Measurements from ENCODE around the gene ETV6.

ETV6 gene

DNA sequence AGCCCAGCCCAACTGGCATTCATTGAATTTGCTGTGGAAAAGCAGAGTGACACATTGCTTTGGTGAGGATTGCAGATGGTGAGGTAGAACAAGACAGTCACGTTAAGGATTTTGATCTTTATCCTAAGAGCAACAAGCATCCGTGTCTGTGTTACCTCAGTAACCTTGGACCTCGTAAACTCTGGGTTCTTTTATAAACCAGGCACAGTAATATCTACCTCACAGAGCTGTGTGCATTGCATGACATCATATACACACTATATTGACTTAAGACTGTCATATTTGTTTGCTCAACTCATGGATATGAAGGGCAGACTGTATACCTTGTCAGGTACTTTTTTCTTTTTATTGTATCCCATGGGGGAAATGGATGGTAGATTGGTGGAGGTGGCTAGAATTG, 156.2 kb downstream of the ETV6 start:
- DNase-seq (ENCODE audit: low spot score): no peak

DNA sequence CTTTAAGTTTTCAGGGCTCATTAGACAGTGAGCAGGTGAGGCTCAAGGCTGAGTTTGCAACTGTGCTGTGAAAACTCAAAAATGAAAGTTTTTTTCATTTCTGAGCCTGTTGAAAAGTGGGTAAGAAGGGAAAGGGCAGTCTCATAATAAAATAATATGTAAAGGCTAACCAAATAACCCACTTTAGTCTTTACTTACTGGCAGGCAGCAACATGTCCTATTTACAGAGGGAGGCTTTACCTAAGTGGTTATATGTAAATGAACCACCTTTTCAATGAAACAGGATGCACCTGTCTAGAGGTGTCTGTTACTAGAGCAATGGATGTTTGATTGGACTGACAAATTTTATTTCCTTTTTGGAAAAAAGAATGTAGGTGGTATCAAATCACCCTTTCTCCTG, 158.0 kb downstream of the ETV6 start:
- no peak for DNase-seq (ENCODE audit: low spot score)

- DNase-seq (ENCODE audit: low spot score): no peak
These were observed 159.5 kb downstream of the ETV6 start for GRCh38 chr12:11808931-11809330.

DNA sequence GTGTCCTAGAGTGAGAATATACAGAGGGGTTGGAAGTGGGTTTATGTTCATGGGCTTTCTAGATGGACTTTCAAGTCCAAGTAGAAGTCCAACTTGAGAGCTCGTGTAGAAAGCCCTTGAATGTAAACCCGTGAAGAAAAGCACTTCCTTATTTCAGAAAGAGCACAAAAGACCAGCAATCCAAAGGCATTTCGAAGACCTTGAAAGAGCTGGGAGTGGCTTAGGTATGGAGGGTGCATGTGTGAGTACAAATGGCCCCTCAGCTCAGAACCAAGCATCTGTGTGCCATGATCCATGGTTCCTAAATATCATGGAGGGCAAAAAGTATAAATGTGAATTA, 160.7 kb downstream of the ETV6 start:
- DNase-seq (ENCODE audit: low spot score): no peak

- no peak for DNase-seq (ENCODE audit: low spot score)
These were observed 161.5 kb downstream of the ETV6 start for GRCh38 chr12:11811008-11811407.

DNA sequence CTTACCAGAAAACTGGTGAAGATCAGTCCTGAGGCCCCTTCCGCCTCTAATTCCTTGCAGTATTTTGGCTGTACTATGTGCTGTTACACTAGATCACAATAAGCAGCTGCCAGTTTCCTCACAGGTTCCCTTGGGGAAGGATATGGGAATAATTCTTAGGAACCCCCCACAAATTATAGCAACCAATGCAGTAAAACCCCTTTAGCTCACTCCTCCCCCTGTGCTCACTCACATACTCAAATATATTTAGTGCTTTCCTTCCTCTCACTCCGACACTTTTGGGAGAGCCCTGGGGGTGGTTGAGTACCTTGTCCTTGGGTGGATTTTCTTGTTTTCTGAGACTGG, 162.7 kb downstream of the ETV6 start:
- no peak for DNase-seq (ENCODE audit: low spot score)

DNA sequence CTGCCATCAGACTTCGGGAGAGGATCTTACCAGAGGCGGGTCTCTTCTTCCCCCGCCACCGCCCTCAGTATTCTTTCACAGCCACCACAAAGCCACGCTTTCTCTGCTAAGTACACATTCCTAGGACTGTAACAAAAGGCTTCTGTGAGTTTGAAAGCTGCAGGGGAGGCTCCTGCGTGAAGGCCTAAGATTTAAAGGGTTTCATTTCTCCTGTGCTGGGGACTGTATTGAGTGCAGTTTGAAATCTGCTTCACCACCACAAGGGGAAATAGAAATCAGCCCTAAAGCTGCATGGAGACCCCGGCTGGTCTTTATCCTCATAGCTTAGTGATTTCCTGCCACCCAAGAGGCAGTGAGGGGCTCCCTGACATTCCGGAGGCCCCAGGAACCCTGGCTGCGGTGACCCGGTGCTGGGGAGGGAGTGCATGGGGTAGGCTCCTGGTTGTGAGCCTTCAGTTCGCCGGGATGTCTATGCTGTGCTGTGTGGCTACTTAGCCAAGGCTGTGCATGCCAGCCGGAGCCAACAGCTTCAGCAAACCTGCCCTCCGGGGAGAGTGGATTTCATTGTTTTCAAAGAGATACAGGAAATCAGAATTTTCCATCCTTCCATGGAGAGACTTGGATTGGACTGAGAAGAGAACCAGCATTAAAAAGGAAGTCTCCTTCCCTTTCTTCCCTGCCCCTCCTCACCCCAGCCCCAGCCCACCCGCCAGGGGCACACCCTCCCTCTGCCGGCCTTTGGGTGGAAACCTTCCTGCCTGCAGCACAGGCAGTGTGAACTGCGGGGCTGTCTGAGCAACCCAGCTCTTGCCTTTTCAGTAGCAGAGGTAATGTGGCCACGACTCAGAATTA, 163.3 kb downstream of the ETV6 start:
- peak; percentile 56 for DNase-seq (ENCODE audit: low spot score)

GRCh38 chr12:11813438-11813813, 164.0 kb downstream of the ETV6 start:
- DNase-seq (ENCODE audit: low spot score): no peak

DNA sequence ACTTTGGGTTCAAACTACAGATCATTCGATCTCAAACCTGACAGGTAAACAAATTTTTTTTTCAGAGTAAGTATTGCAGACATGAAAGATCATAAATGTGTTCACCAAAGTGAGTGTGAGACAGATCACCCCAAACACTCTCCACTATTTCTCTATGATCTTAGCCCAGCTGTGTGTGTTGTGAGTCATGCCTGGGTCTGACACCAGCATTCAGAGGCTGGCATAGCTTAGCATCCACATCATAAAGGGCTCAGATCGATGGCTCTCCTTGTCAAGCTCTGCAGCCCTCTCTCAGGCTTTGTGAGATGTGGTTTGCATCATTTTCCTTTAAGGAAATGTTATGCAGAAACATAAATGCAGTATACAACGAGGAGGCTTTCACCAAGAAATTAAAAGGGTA, 164.9 kb downstream of the ETV6 start:
- peak; percentile 68 for DNase-seq (ENCODE audit: low spot score)

DNA sequence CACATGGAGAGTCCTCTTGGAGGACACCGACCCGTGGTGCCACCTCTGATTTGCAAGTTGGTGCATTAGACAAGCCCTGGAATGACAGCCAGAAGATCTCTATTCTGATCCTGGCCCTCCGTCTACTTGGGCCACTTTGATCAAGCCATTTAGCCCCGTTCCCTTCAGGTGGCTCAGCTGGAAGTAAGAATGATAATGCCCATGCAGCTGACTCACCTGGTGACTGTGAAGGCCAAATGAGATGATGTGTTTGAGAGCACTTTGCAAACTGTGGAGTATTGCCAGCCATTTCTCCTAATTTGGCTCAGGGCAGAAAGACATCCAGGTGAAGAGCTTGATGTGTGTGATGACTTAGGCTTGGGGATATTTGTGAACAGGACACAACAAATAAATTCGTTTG, 165.9 kb downstream of the ETV6 start:
- DNase-seq (ENCODE audit: low spot score): no peak

GRCh38 chr12:11819643-11820042, 170.2 kb downstream of the ETV6 start:
- no peak for DNase-seq (ENCODE audit: low spot score)

GRCh38 chr12:11820476-11820875, 171.0 kb downstream of the ETV6 start:
- DNase-seq (ENCODE audit: low spot score): no peak

GRCh38 chr12:11821386-11822080, 172.1 kb downstream of the ETV6 start:
- DNase-seq (ENCODE audit: low spot score): no peak

DNA sequence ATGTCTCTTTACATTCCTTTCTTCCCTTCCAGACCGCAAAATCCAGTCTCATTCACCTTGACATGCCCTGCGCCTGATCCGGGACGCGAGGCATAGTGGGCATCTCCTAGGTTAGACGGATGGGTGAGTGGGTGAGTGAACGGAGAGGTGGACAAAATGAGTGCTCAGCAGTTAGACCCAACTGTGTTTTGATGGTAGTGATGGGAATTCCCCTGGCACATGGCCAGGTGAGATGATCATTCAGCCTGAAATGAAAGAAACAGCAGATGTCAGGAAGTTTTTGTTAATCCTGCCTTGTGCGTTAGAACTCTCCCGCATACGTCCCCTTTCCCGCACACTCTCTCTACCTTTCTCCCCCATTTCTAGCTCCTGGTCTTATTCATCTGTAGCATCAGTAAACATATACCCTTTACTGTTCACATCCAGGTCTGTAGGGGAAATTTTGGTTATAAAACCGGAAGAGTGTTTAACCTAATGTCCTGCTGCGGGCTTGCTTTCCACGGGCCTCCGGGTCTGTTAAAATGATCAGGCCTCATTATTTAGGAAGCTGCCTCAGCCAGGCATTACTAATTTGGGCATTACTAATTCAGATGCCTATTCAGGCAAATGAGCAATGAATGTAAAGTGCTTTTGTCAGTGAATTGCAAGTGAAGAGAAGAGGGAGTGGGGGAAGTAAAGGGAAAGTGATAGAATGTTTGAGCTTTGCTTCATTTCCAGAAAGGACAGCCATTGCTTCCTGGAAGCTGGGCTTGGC, 172.8 kb downstream of the ETV6 start:
- DNase-seq (ENCODE audit: low spot score): no peak

GRCh38 chr12:11823043-11823442, 173.6 kb downstream of the ETV6 start:
- DNase-seq (ENCODE audit: low spot score): no peak

DNA sequence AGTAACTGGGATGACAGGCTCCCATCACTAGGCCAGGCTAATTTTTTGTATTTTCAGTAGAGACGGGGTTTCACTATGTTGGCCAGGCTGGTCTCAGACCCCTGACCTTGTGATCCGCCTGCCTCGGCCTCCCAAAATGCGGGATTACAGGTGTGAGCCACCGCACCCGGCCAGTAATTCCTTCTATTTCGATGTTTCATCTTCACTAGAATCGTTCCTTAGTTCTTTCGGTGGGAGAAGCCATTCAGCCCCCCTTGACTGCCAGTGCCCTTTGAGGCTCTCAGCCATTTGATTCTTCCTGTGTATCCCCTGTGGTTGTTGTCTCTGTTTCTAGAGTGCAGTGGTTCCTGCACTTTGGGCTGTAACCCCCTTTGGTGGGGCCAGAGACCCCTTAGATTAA, 174.1 kb downstream of the ETV6 start:
- DNase-seq (ENCODE audit: low spot score): no peak

DNA sequence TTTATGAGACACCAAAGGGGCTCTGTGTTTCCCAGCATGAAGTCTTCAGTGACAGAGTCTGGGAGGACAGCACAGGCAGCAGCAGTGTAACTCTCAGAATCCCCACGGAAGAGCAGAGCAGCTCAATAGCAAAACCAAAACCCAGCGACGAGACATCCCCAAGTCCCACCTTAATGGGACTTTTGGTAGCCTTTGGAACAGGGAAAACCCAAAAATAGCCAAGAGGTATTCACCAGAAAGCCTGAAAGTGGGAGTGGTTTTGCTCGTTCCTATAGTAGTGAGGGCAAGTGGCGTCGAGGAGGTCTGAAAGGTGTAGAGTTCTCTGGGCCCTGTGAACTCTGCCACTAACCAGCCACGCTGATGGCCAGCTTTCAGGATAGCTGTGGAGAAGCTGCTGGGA, 174.6 kb downstream of the ETV6 start:
- no peak for DNase-seq (ENCODE audit: low spot score)

DNA sequence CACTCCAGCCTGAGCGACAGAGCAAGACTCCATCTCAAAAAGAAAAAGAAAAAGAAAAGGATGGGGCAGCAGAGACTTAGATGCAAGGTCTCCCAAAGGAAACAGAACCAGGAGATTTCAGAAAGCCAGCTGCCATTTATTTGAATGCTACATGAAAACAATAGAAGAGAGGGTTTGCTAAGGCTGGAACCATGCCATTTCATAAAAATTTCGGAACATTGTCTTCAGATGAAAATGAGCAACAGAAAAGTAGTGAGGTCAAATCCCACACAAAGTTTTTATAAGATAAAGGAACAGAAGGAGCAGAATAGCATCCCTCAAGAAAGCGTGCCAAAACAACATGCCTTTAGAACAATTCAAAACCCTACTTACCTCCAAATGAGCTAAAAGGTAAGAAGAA, 175.3 kb downstream of the ETV6 start:
- no peak for DNase-seq (ENCODE audit: low spot score)

- no peak for DNase-seq (ENCODE audit: low spot score)
These were observed 175.8 kb downstream of the ETV6 start for GRCh38 chr12:11825278-11825677.

DNA sequence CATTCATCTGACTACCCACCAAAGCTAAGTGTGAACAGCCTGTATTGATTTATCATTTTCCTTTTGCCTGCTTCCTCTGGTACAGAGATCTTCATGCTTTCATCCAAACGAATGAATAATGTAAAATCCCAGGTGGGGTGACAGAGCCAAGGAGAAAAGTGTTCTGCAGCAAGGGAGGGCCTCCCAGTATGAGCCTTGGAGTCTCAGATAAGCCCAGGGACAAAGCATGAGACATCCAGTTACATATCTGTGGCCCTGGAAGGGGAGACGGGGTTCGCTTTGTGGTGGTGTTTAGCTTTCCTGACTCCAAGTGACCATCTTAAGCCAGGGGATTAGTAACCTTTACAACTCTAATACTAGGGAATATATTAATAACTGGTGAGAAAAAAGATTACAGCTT, 177.1 kb downstream of the ETV6 start:
- DNase-seq (ENCODE audit: low spot score): no peak

GRCh38 chr12:11827091-11828061, 177.9 kb downstream of the ETV6 start:
- DNase-seq (ENCODE audit: low spot score): no peak

GRCh38 chr12:11829764-11830194, 180.3 kb downstream of the ETV6 start:
- no peak for DNase-seq (ENCODE audit: low spot score)

Measured in putamen (tissue), 1 donor.